ENCODE results near the gene SPATA24. TPM values are rescaled to one million over a fixed set of nuclear protein-coding genes. Genes with fewer than 3 reads are reported as not detected.

The SPATA24 gene
- total and polyA plus RNA-seq, 2 of the 13 experiments (the other 11 are each of a cell fraction or from before 2014, with no cell fraction given): 6.0 to 11.1 TPM

GRCh38 chr5:139439013-139439903 lies 35.4 kb upstream of the SPATA24 start, which contains the start of gene DNAJC18 (continued):
- TF ChIP-seq TRIM24 (CRISPR knock-in tag; IDR thresholded peaks at IDR 0.05): no peak
- no peak for TF ChIP-seq ZBTB49 (CRISPR knock-in tag; IDR thresholded peaks at IDR 0.05; ENCODE audit: borderline replicate concordance)
- TF ChIP-seq STAG1 (CRISPR knock-in tag; IDR thresholded peaks at IDR 0.05): no peak
- TF ChIP-seq THAP9 (CRISPR knock-in tag; IDR thresholded peaks at IDR 0.05; ENCODE audit: borderline replicate concordance): peak; percentile 55
- TF ChIP-seq ZNF24 (IDR thresholded peaks at IDR 0.05): no peak
- TF ChIP-seq NFAT5 (CRISPR knock-in tag; IDR thresholded peaks at IDR 0.05): no peak
- no peak for TF ChIP-seq RNF2 (conservative IDR thresholded peaks at IDR 0.05; ENCODE audit: low read depth)
- TF ChIP-seq KDM3A (CRISPR knock-in tag; IDR thresholded peaks at IDR 0.05; ENCODE audit: low read depth): 0 out of 2 replicates have a peak, but pooled peaks have one; percentile 71
- no peak for TF ChIP-seq HNRNPH1 (optimal IDR thresholded peaks at IDR 0.05; ENCODE audit: low read depth, low read length)
- TF ChIP-seq, protein P1, sequence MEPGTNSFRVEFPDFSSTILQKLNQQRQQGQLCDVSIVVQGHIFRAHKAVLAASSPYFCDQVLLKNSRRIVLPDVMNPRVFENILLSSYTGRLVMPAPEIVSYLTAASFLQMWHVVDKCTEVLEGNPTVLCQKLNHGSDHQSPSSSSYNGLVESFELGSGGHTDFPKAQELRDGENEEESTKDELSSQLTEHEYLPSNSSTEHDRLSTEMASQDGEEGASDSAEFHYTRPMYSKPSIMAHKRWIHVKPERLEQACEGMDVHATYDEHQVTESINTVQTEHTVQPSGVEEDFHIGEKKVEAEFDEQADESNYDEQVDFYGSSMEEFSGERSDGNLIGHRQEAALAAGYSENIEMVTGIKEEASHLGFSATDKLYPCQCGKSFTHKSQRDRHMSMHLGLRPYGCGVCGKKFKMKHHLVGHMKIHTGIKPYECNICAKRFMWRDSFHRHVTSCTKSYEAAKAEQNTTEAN (CRISPR knock-in tag; conservative IDR thresholded peaks at IDR 0.05): no peak
- no peak for TF ChIP-seq SALL2 (CRISPR knock-in tag; IDR thresholded peaks at IDR 0.05)
- TF ChIP-seq ZNF331 (CRISPR knock-in tag; IDR thresholded peaks at IDR 0.05): peak; percentile 63; the same call in 1 of the 2 replicates
- peak; percentile 83 for TF ChIP-seq CREM (IDR thresholded peaks at IDR 0.05)
- TF ChIP-seq CREM (CRISPR knock-in tag; IDR thresholded peaks at IDR 0.05): no peak
- peak; percentile 77 for TF ChIP-seq GMEB2 (CRISPR knock-in tag; IDR thresholded peaks at IDR 0.05; ENCODE audit: low read depth)

Data from HepG2 (cell line).